Stomach (tissue), 9 donors: ENCODE results near the gene AMHR2. TPM values are rescaled to one million over a fixed set of nuclear protein-coding genes. Genes with fewer than 3 reads are reported as not detected.
"Not testable (repeated sequence)": the region's sequence is repeated elsewhere in the genome, so short reads cannot be mapped to it uniquely, and the experiment has no call there.

Experiments
- DNase-seq, 2 donors: peaks; one replicate each; pipeline versions ENCODE4 v3.0.0 to v3.0.0-alpha.2; 2013 to 2019
- H3K27ac ChIP-seq, 5 donors: fragments of 200-600 bp in 4 of 5; sonication (generic) in 4 of 5; one replicate each; pipeline ENCODE4 v1.5.1; 2013 to 2019; ENCODE audit warnings: mild to moderate bottlenecking in 1 of 5, moderate library complexity in 1 of 5
- H3K27me3 ChIP-seq, 3 donors: fragments of 200-600 bp; sonication (generic); one replicate each; pipeline ENCODE4 v1.5.1; 2017 to 2019; ENCODE audit warnings: mixed run types in 1 of 3
- H3K36me3 ChIP-seq, 4 donors: fragments of 200-600 bp; sonication (generic); 1 replicate in 3 of 4; 2 replicates in 1 of 4; pipeline ENCODE4 v1.5.1; 2016 to 2019
- H3K4me1 ChIP-seq, 4 donors: fragments of 200-600 bp; sonication (generic); one replicate each; pipeline ENCODE4 v1.5.1; 2016 to 2019
- H3K4me3 ChIP-seq, 4 donors: fragments of 200-600 bp; sonication (generic) in 3 of 4; one replicate each; pipeline ENCODE4 v1.5.1; 2016 to 2019; ENCODE audit warnings: mild to moderate bottlenecking in 1 of 4
- H3K9me3 ChIP-seq, 4 donors: fragments of 200-600 bp; sonication (generic); one replicate each; pipeline ENCODE4 v1.5.1; 2016 to 2019
- CTCF ChIP-seq, 7 experiments: fragments of 450-650 bp in 4 of 7; fragments of 200-600 bp in 3 of 7; sonication (generic) in 3 of 7; IDR thresholded peaks; one replicate each; pipeline ENCODE4 v1.5.1; 2016 to 2019; ENCODE audit warnings: antibody characterized with exemption in 7 of 7, control low read depth in 2 of 7, mild to moderate bottlenecking in 1 of 7
- EP300 ChIP-seq: sonication (generic); formaldehyde crosslinking; IDR thresholded peaks from one replicate; pipeline ENCODE4 v1.6.1; 2017; ENCODE audit warnings: antibody characterized with exemption
- POLR2A ChIP-seq, 4 donors: fragments of 450-650 bp; IDR thresholded peaks; one replicate each; pipeline ENCODE4 v1.6.1; 2016; ENCODE audit warnings: antibody characterized with exemption in 4 of 4, control low read depth in 2 of 4, mild to moderate bottlenecking in 1 of 4, moderate library complexity in 1 of 4
- POLR2AphosphoS5 ChIP-seq, 3 donors: sonication (generic); formaldehyde crosslinking; IDR thresholded peaks; one replicate each; pipeline ENCODE4 v1.6.1; 2016; ENCODE audit warnings: antibody characterized with exemption in 3 of 3
- WGBS, 5 donors: extraction: QIAGEN DNeasy Blood & Tissue Kit in 3 of 5; methylation state at CpG; one replicate each; pipeline versions ENCODE4 v1.1.5 to v1.1.7; 2013 to 2018; 5-methylcytosine and 5-hydroxymethylcytosine counted together
- intact Hi-C: fragments of 100-400 bp; cut with DNase I; formaldehyde crosslinking; loops from one replicate; pipeline ENCODE4 v1.15.1; 2023; ENCODE audit warnings: low total_unique reads
- polyA plus RNA-seq, 3 donors: library from polyadenylated mRNA; stranded (reverse); fragments of 200-250 nt; gene quantifications; one replicate each; pipeline ENCODE4 v1.2.3, GENCODE V29; 2013
- total RNA-seq, 5 donors: library from RNA; depleted of rRNA; stranded (reverse); fragments of >200 nt; gene quantifications; one replicate each; pipeline versions ENCODE4 v1.1.0 to v1.2.3, GENCODE V29; 2014 to 2016
- donor health status: healthy with polysubstance abuse.
- donor health status: Bipolar disorder and iron deficiency.
- donor health status: healthy.

AMHR2 gene
- total and polyA plus RNA-seq, 8 donors: 0.23 to 1.8 (median 0.25) TPM; not detected in 5

DNA sequence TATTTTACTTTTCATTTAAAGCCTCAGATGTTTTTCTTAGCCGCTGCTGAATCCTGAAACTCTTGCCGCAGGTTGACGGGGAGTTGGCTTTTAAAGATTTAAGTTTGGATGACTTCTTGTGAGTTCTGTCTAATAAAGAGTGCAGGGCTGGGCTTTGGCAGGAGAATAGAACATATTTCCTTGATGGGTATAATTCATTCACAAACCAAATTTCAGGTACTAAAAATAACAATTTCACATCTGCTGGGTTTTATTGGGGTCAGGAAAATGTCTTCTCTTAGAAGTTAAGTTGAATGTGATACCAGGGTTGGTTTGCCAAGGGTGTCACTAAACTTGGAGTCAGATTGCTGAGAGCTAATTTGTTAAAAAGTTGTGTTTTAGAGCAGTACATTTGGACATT, 34.0 kb upstream of the AMHR2 start:
- peaks cover 45 to 76% (median 69%) of the 10 kb centered on the region in 4 donors for H3K4me1 ChIP-seq

DNA sequence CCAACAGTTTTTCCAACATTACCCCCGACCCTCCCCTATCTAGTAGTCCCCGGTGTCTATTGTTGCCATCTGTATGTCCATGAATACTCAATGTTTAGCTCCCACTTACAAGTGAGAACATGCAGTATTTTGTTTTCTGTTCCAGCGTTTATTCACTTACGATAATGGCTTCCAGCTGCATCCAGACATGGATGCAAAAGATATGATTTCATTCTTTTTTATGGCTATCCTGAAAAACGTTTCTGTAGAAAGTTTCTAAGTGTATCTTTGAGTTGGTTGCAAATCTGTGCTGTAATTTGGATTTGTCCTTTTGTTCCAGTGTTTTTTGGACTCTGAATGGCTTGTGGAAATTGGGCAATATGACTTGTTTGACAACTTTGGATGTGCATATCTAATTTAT, 31.9 kb upstream of the AMHR2 start:
- H3K4me1 ChIP-seq: peaks cover 25 to 62% (median 52%) of the 10 kb centered on the region in 4 donors
- DNase-seq: peak in 1 of 2 donors; percentile 39
- intact Hi-C loops: no loop called here
- no peak for TF ChIP-seq POLR2AphosphoS5 (IDR thresholded peaks at IDR 0.05)
- TF ChIP-seq EP300: no peak
- no peak for TF ChIP-seq CTCF (IDR thresholded peaks at IDR 0.05)
- TF ChIP-seq POLR2A (IDR thresholded peaks at IDR 0.05): no peak
- no peaks in the 10 kb centered on the region for H3K9me3 ChIP-seq
- H3K27ac ChIP-seq: peak overlapping the region in 3 of 5 donors; percentile 71 to 86 (median 85)
- 51 to 59% (median 56%) methylated on average over 5 of the region's 5 CpGs for WGBS, 5 donors
- H3K36me3 ChIP-seq: peaks cover 0 to 46% (median 38%) of the 10 kb centered on the region in 4 donors
- no peak overlapping the region for H3K4me3 ChIP-seq
- no peaks in the 10 kb centered on the region for H3K27me3 ChIP-seq

More for the DNA sequence above, 34.0 kb upstream of the AMHR2 start:
- Histone ChIP-seq H3K36me3 (peaks cover 5 to 43% (median 31%) of the 10 kb centered on the region in 4 donors), H3K27me3 (no peaks in the 10 kb centered on the region), H3K9me3 (no peaks in the 10 kb centered on the region), H3K4me3 (peak overlapping the region in 1 of 4 donors; percentile 4), H3K27ac (peak overlapping the region in 4 of 5 donors; percentile 66 to 86 (median 80))
- DNase-seq: no peak
- WGBS, 5 donors: 76 to 94% (median 84%) methylated on average over 3 of the region's 3 CpGs
- intact Hi-C loops: no loop called here
- TF ChIP-seq POLR2A (IDR thresholded peaks at IDR 0.05): no peak
- TF ChIP-seq EP300: no peak
- no peak for TF ChIP-seq POLR2AphosphoS5 (IDR thresholded peaks at IDR 0.05)
- TF ChIP-seq CTCF (IDR thresholded peaks at IDR 0.05): no peak

GRCh38 chr12:53399896-53400295, 23.8 kb upstream of the AMHR2 start:
- 94 to 99% (median 96%) methylated on average over 7 of the region's 7 CpGs for WGBS, 5 donors

DNA sequence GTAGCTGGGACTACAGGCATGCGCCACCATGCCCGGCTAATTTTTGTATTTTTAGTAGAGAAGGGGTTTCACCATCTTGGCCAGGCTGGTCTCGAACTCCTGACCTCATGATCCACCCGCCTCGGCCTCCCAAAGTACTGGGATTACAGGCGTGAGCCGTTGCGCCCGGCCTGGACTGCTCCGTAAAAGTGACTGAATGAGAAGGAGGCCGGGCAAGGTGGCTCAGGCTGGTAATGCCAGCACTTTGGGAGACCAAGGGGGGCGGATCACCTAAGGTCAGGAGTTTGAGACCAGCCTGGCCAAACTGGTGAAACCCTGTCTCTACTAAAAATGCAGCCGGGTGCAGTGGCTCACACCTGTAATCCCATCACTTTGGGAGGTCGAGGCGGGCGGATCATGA, 21.3 kb upstream of the AMHR2 start:
- H3K9me3 ChIP-seq, intact Hi-C loops, H3K27ac ChIP-seq, H3K27me3 ChIP-seq, H3K4me3 ChIP-seq, DNase-seq: not testable (repeated sequence)
- Histone ChIP-seq H3K36me3 (peaks cover 18 to 70% (median 59%) of the 10 kb centered on the region in 4 donors), H3K4me1 (peaks cover 0 to 36% (median 16%) of the 10 kb centered on the region in 4 donors)
- WGBS, 5 donors: 94 to 97% (median 95%) methylated on average over 15 to 16 of the region's 16 CpGs

More at GRCh38 chr12:53399896-53400295, 23.8 kb upstream of the AMHR2 start:
- H3K9me3 ChIP-seq: no peaks in the 10 kb centered on the region
- H3K27me3 ChIP-seq: no peaks in the 10 kb centered on the region
- no peak overlapping the region for H3K27ac ChIP-seq
- intact Hi-C loops: no loop called here
- H3K4me3 ChIP-seq: no peak overlapping the region
- no peak for DNase-seq
- H3K36me3 ChIP-seq: peaks cover 5 to 72% (median 63%) of the 10 kb centered on the region in 4 donors
- H3K4me1 ChIP-seq: peaks cover 0 to 49% (median 22%) of the 10 kb centered on the region in 4 donors
- TF ChIP-seq POLR2AphosphoS5 (IDR thresholded peaks at IDR 0.05) (no peak), EP300 (no peak), CTCF (IDR thresholded peaks at IDR 0.05) (no peak), POLR2A (IDR thresholded peaks at IDR 0.05) (no peak)

GRCh38 chr12:53402871-53403270, 20.8 kb upstream of the AMHR2 start:
- DNase-seq: no peak
- no peak for TF ChIP-seq POLR2A (IDR thresholded peaks at IDR 0.05)
- TF ChIP-seq POLR2AphosphoS5 (IDR thresholded peaks at IDR 0.05): no peak
- no peak for TF ChIP-seq CTCF (IDR thresholded peaks at IDR 0.05)
- TF ChIP-seq EP300: no peak
- 64 to 82% (median 73%) methylated on average over 7 of the region's 7 CpGs for WGBS, 5 donors
- H3K9me3 ChIP-seq: no peaks in the 10 kb centered on the region
- H3K27ac ChIP-seq: no peak overlapping the region
- H3K27me3 ChIP-seq: no peaks in the 10 kb centered on the region
- H3K4me1 ChIP-seq: peaks cover 0 to 31% (median 15%) of the 10 kb centered on the region in 4 donors
- intact Hi-C loops: no loop called here
- no peak overlapping the region for H3K4me3 ChIP-seq
- H3K36me3 ChIP-seq: peaks cover 23 to 76% (median 64%) of the 10 kb centered on the region in 4 donors
